ENCODE measurements around the gene EFTUD2. TPM values are rescaled to one million over a fixed set of nuclear protein-coding genes. Genes with fewer than 3 reads are reported as not detected.
A peak's percentile ranks its signal among the peaks of the same experiment; 100 is the strongest.

The EFTUD2 gene
- total and polyA plus RNA-seq, 9 of the 15 experiments (the other 6 are each of a cell fraction or from before 2014, with no cell fraction given): 65.8 to 362 (median 218) TPM

DNA sequence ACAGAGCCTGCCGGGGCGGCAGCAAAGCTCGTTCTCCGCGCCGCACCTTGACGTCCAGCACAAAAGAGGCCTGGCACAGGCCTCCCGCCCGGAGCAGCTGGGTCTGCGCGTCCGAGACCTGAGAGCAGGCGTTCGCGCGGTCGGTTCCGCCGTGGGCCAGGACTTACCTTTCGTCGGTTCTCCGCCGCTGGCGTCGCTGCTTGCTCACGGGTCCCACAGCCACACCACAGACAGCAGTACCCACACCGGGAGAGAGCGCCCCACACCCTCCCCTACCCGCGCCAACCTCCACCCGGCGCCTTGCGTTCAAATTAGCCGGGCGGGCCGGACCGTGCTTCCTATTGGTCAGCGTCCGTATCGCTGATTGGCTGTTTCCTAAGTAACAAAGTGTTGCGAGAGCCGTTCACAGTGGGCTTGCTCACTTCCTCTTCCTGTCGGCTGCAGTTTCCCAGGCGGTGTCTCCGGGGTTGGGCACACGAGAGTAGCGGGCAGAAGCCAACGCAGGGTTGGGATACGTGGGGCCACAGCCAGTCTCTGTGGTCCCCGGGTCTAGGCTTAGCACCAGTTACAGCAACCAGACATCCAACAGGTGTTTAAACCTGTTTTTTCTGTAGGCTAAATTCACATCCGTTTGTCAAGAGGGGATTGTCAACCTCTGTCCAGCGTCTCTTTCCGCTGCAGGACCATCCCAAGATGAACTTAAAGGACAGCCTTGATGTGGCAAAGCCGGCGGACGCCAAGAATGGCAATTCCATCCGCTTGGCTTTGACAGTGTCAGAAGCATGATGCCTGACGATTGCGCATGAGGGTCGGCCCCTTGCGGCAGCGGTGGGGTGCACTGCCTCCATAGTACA, 48.4 kb upstream of the EFTUD2 start, which contains the start of gene KIF18B (continued):
- TF ChIP-seq, protein P1, sequence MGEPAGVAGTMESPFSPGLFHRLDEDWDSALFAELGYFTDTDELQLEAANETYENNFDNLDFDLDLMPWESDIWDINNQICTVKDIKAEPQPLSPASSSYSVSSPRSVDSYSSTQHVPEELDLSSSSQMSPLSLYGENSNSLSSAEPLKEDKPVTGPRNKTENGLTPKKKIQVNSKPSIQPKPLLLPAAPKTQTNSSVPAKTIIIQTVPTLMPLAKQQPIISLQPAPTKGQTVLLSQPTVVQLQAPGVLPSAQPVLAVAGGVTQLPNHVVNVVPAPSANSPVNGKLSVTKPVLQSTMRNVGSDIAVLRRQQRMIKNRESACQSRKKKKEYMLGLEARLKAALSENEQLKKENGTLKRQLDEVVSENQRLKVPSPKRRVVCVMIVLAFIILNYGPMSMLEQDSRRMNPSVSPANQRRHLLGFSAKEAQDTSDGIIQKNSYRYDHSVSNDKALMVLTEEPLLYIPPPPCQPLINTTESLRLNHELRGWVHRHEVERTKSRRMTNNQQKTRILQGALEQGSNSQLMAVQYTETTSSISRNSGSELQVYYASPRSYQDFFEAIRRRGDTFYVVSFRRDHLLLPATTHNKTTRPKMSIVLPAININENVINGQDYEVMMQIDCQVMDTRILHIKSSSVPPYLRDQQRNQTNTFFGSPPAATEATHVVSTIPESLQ (CRISPR knock-in tag; IDR thresholded peaks at IDR 0.05): peak; percentile 57; the same call in 1 of the 2 replicates
- no peak for TF ChIP-seq PHB (CRISPR knock-in tag; IDR thresholded peaks at IDR 0.05)
- no peak for TF ChIP-seq ZNF253 (CRISPR knock-in tag; conservative IDR thresholded peaks at IDR 0.05)
- TF ChIP-seq POLR3G (IDR thresholded peaks at IDR 0.05; ENCODE audit: extremely low read depth, insufficient read length, insufficient replicate concordance): no peak
- no peak for TF ChIP-seq ARID2 (IDR thresholded peaks at IDR 0.05)
- TF ChIP-seq ZBTB8A (IDR thresholded peaks at IDR 0.05; ENCODE audit: partially characterized antibody): no peak
- TF ChIP-seq, protein P2, sequence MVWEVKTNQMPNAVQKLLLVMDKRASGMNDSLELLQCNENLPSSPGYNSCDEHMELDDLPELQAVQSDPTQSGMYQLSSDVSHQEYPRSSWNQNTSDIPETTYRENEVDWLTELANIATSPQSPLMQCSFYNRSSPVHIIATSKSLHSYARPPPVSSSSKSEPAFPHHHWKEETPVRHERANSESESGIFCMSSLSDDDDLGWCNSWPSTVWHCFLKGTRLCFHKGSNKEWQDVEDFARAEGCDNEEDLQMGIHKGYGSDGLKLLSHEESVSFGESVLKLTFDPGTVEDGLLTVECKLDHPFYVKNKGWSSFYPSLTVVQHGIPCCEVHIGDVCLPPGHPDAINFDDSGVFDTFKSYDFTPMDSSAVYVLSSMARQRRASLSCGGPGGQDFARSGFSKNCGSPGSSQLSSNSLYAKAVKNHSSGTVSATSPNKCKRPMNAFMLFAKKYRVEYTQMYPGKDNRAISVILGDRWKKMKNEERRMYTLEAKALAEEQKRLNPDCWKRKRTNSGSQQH (CRISPR knock-in tag; IDR thresholded peaks at IDR 0.05): no peak
- TF ChIP-seq NFYB (IDR thresholded peaks at IDR 0.05; ENCODE audit: extremely low read depth, insufficient read length): peak; percentile 74
- 0 out of 2 replicates have a peak, but pooled peaks have one; percentile 28 for TF ChIP-seq ZNF282 (CRISPR knock-in tag; IDR thresholded peaks at IDR 0.05)
- TF ChIP-seq, protein P3, sequence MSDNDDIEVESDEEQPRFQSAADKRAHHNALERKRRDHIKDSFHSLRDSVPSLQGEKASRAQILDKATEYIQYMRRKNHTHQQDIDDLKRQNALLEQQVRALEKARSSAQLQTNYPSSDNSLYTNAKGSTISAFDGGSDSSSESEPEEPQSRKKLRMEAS (CRISPR knock-in tag; IDR thresholded peaks at IDR 0.05): peak; percentile 47
- TF ChIP-seq ZNF121 (CRISPR knock-in tag; conservative IDR thresholded peaks at IDR 0.05): no peak
- no peak for TF ChIP-seq NFE2L1 (tag; IDR thresholded peaks at IDR 0.05; ENCODE audit: borderline replicate concordance, low read depth)
- TF ChIP-seq, protein P4, sequence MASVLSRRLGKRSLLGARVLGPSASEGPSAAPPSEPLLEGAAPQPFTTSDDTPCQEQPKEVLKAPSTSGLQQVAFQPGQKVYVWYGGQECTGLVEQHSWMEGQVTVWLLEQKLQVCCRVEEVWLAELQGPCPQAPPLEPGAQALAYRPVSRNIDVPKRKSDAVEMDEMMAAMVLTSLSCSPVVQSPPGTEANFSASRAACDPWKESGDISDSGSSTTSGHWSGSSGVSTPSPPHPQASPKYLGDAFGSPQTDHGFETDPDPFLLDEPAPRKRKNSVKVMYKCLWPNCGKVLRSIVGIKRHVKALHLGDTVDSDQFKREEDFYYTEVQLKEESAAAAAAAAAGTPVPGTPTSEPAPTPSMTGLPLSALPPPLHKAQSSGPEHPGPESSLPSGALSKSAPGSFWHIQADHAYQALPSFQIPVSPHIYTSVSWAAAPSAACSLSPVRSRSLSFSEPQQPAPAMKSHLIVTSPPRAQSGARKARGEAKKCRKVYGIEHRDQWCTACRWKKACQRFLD (CRISPR knock-in tag; IDR thresholded peaks at IDR 0.05): peak; percentile 86
- TF ChIP-seq DIDO1 (tag; IDR thresholded peaks at IDR 0.05; ENCODE audit: low read depth): no peak
- TF ChIP-seq CAMTA2 (CRISPR knock-in tag; conservative IDR thresholded peaks at IDR 0.05): no peak
- TF ChIP-seq FUS (optimal IDR thresholded peaks at IDR 0.05; ENCODE audit: low read depth, low read length): no peak
- no peak for TF ChIP-seq IFI16 (CRISPR knock-in tag; IDR thresholded peaks at IDR 0.05)

Data from K562 (cell line).